HepG2 (cell line): Measurements from ENCODE around the gene KTN1.

Experiments
- EHMT2 ChIP-seq: fragments of 200-600 bp; sonication (generic); IDR thresholded peaks from 2 replicates; pipeline ENCODE4 v1.7.0; 2017; ENCODE audit warnings: antibody characterized with exemption, low read depth, low read length, borderline replicate concordance
- ELF4 ChIP-seq: sonication (generic); formaldehyde crosslinking; IDR thresholded peaks from 2 replicates; pipeline ENCODE4 v1.5.0; 2020; ENCODE audit warnings: missing genetic modification reagents, mild to moderate bottlenecking, moderate library complexity, borderline replicate concordance
- HOXD1 ChIP-seq: sonication (generic); formaldehyde crosslinking; IDR thresholded peaks from 2 replicates; pipeline ENCODE4 v1.5.0; 2020; ENCODE audit warnings: missing genetic modification reagents
- POLR2G ChIP-seq: fragments of 200-400 bp; formaldehyde crosslinking; IDR thresholded peaks from 2 replicates; pipeline ENCODE4 v1.6.1; 2018; ENCODE audit warnings: mild to moderate bottlenecking, low read depth, low read length, moderate library complexity
- RFX5 ChIP-seq: IDR thresholded peaks from 2 replicates; pipeline ENCODE4 v1.6.1; 2011; ENCODE audit warnings: low read depth, low read length, improper control_type of control experiment
- SRF ChIP-seq: IDR thresholded peaks from 2 replicates; pipeline ENCODE4 v1.6.1; 2011; ENCODE audit warnings: mild to moderate bottlenecking, low read depth, low read length, moderate library complexity
- ZNF879 ChIP-seq: sonication (generic); formaldehyde crosslinking; IDR thresholded peaks from 2 replicates; pipeline ENCODE4 v1.8.1; 2023; ENCODE audit warnings: missing genetic modification reagents
- TF ChIP-seq, protein P1 (sequence below): sonication (generic); formaldehyde crosslinking; IDR thresholded peaks from 2 replicates; pipeline ENCODE4 v1.5.0; 2020; ENCODE audit warnings: mild to moderate bottlenecking, missing genetic modification reagents, moderate library complexity

DNA sequence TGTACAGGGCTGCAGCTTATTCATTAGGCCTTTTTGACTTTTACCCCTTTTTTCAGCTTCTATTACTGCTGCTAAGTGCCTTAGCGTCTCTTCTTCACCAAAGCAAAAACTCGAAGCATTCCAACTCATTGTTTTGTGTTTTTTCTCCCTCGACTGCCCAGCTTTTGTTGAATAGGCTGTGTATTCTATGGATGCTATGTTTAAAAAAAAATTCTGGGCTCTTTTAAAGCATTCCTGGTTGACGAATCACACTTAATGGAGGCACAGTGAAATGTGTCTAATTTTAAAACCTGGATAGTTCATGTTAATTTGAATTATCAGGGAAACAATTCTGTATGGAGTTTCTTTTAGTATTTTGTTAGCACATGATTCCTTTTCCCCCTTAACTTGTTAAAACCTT lies 29.7 kb downstream of the KTN1 start:
- no peak for TF ChIP-seq POLR2G
- TF ChIP-seq HOXD1: no peak
- TF ChIP-seq, protein P1, sequence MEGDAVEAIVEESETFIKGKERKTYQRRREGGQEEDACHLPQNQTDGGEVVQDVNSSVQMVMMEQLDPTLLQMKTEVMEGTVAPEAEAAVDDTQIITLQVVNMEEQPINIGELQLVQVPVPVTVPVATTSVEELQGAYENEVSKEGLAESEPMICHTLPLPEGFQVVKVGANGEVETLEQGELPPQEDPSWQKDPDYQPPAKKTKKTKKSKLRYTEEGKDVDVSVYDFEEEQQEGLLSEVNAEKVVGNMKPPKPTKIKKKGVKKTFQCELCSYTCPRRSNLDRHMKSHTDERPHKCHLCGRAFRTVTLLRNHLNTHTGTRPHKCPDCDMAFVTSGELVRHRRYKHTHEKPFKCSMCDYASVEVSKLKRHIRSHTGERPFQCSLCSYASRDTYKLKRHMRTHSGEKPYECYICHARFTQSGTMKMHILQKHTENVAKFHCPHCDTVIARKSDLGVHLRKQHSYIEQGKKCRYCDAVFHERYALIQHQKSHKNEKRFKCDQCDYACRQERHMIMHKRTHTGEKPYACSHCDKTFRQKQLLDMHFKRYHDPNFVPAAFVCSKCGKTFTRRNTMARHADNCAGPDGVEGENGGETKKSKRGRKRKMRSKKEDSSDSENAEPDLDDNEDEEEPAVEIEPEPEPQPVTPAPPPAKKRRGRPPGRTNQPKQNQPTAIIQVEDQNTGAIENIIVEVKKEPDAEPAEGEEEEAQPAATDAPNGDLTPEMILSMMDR (CRISPR knock-in tag): no peak
- no peak for TF ChIP-seq SRF
- no peak for TF ChIP-seq RFX5
- TF ChIP-seq EHMT2: no peak
- no peak for TF ChIP-seq ZNF879
- TF ChIP-seq ELF4 (CRISPR knock-in tag): no peak
